Stomach (tissue), 4 donors: ENCODE results near the gene DYNLT5.

ENCODE experiments used
- EP300 ChIP-seq: sonication (generic); formaldehyde crosslinking; IDR thresholded peaks from one replicate; pipeline ENCODE4 v1.6.1; 2017; ENCODE audit warnings: antibody characterized with exemption
- POLR2AphosphoS5 ChIP-seq, 3 donors: sonication (generic); formaldehyde crosslinking; IDR thresholded peaks; one replicate each; pipeline ENCODE4 v1.6.1; 2016; ENCODE audit warnings: antibody characterized with exemption in 3 of 3
- TF ChIP-seq, protein P1 (sequence below), 7 experiments: fragments of 450-650 bp in 4 of 7; fragments of 200-600 bp in 3 of 7; sonication (generic) in 3 of 7; IDR thresholded peaks; one replicate each; pipeline ENCODE4 v1.5.1; 2016 to 2019; ENCODE audit warnings: antibody characterized with exemption in 7 of 7, control low read depth in 2 of 7, mild to moderate bottlenecking in 1 of 7

DNA sequence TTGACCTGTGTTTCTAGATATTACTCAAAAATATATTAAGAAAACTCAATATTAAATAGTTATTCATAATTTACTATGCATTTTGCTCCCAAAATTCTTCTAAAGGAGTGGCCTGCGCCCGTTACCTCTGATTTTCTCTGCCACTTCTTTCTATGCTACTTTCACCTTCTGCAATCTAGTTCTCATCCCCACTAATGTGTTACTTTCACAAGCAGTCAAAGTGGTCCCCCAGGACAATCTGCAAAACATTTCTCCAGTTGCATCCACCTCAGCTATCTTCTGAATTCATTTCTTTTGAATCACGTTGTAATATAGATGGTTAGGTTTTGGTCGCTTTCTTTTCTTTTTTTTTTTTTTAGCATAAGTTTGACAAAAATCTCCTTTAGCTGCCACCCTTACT, 35.4 kb downstream of the DYNLT5 start:
- TF ChIP-seq, protein P1, sequence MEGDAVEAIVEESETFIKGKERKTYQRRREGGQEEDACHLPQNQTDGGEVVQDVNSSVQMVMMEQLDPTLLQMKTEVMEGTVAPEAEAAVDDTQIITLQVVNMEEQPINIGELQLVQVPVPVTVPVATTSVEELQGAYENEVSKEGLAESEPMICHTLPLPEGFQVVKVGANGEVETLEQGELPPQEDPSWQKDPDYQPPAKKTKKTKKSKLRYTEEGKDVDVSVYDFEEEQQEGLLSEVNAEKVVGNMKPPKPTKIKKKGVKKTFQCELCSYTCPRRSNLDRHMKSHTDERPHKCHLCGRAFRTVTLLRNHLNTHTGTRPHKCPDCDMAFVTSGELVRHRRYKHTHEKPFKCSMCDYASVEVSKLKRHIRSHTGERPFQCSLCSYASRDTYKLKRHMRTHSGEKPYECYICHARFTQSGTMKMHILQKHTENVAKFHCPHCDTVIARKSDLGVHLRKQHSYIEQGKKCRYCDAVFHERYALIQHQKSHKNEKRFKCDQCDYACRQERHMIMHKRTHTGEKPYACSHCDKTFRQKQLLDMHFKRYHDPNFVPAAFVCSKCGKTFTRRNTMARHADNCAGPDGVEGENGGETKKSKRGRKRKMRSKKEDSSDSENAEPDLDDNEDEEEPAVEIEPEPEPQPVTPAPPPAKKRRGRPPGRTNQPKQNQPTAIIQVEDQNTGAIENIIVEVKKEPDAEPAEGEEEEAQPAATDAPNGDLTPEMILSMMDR (IDR thresholded peaks at IDR 0.05): no peak
- TF ChIP-seq EP300: no peak
- TF ChIP-seq POLR2AphosphoS5 (IDR thresholded peaks at IDR 0.05): no peak
